Retinal pigment epithelial cell (primary cell): Measurements from ENCODE around the gene ZNF407.

Experiments used
- DNase-seq: peaks from one replicate; pipeline ENCODE4 v3.0.0-alpha.2; 2010; ENCODE audit warnings: low read depth
- H3K4me3 ChIP-seq: 2 replicates; pipeline ENCODE4 v1.5.1; 2011; ENCODE audit warnings: mild to moderate bottlenecking, low read length, control low read depth, moderate library complexity
- TF ChIP-seq, protein P1 (sequence below): conservative IDR thresholded peaks from 2 replicates; pipeline ENCODE4 v1.5.1; 2011; ENCODE audit warnings: low read depth, low read length, control low read depth, inconsistent platforms

Gene ZNF407

DNA sequence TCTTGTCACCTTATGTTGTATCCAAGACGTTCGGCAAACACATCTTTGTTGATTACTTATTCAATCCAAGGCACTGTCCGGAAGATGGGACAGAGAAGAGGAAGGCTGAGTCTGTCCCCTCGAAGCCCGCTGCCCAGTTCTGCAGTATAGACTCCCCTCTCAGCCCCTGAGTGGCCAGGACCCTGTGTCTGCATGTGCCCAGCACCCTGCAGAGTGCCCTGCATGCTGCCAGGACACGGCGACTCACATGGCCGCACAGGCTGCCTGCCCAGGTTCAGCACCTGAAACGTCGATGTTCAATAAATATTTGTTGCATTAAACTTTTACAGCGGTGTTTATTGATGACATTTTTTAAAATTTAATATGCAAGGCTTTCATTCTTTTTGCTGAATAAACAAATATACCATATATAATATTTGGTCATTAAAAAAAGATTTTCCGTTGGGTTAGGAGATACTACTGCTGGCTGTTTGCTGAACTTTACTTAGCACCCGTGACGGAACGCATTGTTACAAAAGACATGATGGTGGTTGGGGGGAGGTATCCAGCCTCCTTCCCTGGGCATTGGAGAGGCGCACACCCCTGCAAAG is 464.7 kb downstream of the ZNF407 start:
- TF ChIP-seq, protein P1, sequence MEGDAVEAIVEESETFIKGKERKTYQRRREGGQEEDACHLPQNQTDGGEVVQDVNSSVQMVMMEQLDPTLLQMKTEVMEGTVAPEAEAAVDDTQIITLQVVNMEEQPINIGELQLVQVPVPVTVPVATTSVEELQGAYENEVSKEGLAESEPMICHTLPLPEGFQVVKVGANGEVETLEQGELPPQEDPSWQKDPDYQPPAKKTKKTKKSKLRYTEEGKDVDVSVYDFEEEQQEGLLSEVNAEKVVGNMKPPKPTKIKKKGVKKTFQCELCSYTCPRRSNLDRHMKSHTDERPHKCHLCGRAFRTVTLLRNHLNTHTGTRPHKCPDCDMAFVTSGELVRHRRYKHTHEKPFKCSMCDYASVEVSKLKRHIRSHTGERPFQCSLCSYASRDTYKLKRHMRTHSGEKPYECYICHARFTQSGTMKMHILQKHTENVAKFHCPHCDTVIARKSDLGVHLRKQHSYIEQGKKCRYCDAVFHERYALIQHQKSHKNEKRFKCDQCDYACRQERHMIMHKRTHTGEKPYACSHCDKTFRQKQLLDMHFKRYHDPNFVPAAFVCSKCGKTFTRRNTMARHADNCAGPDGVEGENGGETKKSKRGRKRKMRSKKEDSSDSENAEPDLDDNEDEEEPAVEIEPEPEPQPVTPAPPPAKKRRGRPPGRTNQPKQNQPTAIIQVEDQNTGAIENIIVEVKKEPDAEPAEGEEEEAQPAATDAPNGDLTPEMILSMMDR = no peak
- no peak overlapping the region for H3K4me3 ChIP-seq
- no peak for DNase-seq

DNA sequence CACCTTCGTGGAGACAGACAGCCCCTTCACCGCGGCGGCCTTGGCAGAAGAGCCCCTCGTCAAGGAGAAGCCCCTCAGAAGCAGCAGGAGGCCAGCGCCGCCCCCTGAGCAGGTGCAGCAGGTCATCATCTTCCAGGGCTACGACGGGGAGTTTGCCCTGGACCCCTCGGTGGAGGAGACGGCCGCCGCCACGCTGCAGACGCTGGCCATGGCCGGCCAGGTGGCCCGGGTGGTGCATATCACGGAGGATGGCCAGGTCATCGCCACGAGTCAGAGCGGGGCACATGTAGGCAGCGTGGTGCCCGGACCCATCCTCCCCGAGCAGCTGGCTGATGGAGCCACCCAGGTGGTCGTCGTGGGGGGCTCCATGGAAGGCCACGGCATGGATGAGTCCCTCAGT is 465.5 kb downstream of the ZNF407 start:
- TF ChIP-seq, protein P1 = no peak
- no peak overlapping the region for H3K4me3 ChIP-seq
- no peak for DNase-seq

DNA sequence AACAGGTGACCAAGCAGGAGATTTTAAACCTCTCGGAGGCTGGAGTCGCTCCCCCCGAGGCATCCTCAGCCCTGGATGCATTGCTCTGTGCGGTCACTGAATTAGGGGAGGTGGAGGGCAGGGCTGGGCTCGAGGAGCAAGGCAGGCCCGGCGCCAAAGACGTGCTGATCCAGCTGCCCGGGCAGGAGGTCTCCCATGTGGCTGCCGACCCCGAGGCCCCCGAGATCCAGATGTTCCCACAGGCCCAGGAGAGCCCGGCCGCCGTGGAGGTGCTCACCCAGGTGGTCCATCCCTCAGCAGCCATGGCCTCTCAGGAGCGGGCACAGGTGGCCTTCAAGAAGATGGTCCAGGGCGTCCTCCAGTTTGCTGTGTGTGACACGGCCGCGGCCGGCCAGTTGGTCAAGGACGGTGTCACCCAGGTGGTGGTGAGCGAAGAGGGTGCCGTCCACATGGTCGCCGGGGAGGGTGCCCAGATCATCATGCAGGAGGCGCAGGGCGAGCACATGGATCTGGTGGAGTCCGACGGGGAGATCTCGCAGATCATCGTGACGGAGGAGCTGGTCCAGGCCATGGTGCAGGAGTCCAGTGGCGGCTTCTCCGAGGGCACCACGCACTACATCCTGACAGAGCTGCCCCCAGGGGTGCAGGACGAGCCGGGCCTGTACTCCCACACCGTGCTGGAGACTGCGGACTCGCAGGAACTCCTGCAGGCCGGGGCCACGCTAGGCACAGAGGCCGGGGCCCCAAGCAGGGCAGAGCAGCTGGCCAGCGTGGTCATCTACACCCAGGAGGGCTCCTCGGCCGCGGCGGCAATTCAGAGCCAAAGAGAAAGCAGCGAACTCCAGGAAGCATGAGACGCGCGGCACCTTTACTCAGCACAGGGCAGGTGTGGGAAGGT is 466.2 kb downstream of the ZNF407 start:
- no peak for DNase-seq
- TF ChIP-seq, protein P1 = no peak
- no peak overlapping the region for H3K4me3 ChIP-seq

DNA sequence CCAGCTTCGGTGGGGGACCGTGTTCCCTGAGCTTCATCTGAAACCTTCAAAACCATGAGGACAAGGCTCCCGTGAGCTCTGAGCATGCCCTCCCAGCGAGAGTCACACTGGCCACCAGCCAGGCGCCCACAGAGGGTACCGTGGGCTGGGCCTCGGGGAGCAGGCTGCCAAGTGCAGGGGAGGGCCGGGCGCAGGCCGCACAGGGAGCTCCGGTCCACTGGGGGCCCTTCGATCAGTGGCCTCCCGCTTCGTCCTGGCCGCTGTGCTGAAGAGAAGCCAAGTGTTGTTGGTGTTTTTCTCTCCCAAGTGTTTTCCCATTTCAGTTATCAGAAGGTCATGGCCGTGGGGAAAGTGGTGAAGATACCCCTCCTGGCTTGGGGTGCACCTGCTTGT is 466.8 kb downstream of the ZNF407 start:
- TF ChIP-seq, protein P1 = no peak
- no peak overlapping the region for H3K4me3 ChIP-seq
- no peak for DNase-seq

DNA sequence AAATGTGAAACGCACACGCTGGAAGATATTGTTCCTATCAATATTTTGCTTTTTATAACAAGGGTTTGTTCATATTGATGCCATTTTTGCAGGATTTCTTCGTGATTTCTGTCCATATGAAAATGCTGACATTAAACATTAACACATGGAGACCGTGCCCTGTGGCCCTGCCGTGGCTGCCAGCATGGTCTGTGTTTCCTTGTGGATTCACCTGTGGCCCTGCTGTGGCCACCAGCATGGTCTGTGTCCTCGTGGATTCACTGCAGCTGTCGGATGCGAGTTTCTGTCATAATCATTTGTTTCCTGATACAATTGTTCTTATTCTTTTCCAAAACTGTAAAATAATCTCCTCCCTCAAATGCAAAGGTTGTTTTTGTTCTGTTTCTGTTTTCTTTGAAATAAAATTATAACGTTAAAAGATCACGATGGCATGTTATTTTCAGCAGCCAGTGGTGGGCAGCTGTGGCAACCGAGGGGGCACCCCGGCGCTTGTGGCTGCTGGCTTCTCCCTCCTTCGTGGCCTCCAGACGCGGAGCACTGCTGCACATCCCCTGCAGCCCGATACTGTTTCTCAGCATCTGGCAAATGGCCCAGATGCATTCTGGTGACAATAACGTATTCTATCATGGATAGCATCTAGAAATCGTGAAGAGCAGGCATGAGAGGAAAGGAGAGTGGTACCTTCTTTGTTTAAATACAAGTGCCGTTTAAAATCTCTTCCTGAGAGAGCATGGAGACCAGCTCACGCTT is 467.8 kb downstream of the ZNF407 start:
- TF ChIP-seq, protein P1 = no peak
- no peak overlapping the region for H3K4me3 ChIP-seq
- no peak for DNase-seq

DNA sequence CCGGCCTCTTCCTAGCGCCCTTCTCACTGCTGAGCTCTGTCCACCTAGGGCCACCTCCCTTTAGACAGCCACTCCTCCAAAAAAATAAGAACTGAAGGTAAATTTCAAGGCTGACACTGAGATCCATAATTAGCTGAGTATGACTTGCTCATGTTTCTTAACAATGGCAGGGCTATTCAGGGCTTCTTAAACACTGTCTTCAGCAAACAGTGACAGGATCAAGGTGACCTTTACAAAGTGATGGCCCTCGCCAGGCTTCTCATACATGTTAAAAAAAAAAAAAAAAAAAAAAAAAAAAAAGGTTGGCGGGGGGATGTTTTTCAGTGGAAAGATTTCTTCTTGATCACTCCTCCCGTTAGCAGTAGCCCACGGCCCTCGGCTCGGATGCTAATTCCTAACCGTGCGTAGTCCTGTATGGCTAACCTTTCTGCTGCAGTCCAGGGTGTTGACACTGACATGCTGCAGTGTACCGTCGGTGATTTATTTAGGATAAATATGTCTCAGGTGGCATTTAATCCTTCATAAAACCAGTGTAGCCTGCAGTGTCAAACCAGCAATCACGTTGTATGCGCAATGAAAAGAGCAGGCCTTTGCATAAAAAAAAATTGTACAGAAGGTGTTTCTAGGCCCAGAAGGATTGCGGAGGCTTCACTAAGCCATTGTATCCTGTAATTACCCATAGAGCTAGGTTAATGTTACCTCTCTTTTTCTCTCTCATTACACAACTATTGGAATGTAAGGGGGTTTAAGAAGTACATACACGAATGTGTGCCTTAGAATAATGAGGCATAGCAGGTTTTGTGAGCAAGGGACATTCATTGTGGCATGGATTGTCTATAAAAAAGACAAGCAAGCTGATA is 468.6 kb downstream of the ZNF407 start:
- no peak for DNase-seq
- TF ChIP-seq, protein P1 = no peak
- H3K4me3 ChIP-seq = no peak overlapping the region
